CMK (cell line): ENCODE data around the gene KRTAP29-1.
"Not testable (repeated sequence)": the region's sequence is repeated elsewhere in the genome, so short reads cannot be mapped to it uniquely, and the experiment has no call there.

ENCODE experiments used
- DNase-seq: peaks from one replicate; pipeline ENCODE4 v3.0.0-alpha.2; 2010; ENCODE audit warnings: low read depth

Gene KRTAP29-1

GRCh38 chr17:41298458-41299135 lies 4.1 kb downstream of the KRTAP29-1 start:
- no peak for DNase-seq

- DNase-seq, result no peak
These were observed 5.8 kb downstream of the KRTAP29-1 start for GRCh38 chr17:41296846-41297245.

GRCh38 chr17:41294016-41294415 lies 8.6 kb downstream of the KRTAP29-1 start:
- no peak for DNase-seq

- DNase-seq, result no peak
These were observed 15.6 kb downstream of the KRTAP29-1 start for GRCh38 chr17:41287050-41287449.

- DNase-seq, result no peak
These were observed 18.1 kb downstream of the KRTAP29-1 start for GRCh38 chr17:41284546-41284945.

- DNase-seq, result no peak
These were observed 18.6 kb downstream of the KRTAP29-1 start for GRCh38 chr17:41284043-41284442.

GRCh38 chr17:41278176-41278955 lies 24.3 kb downstream of the KRTAP29-1 start:
- no peak for DNase-seq

- DNase-seq, result not testable (repeated sequence)
These were observed 26.9 kb downstream of the KRTAP29-1 start, which contains the start of gene KRTAP9-7 for GRCh38 chr17:41275648-41276190. Gene KRTAP9-7, plus strand, starts transcription at chr17:41275698. Its CDS starts 0 bp downstream, at chr17:41275698.

- no peak for DNase-seq
These were observed 30.8 kb downstream of the KRTAP29-1 start for GRCh38 chr17:41271858-41272257.

- DNase-seq, result not testable (repeated sequence)
These were observed 31.3 kb downstream of the KRTAP29-1 start for GRCh38 chr17:41271323-41271722.

GRCh38 chr17:41267711-41268110 lies 34.9 kb downstream of the KRTAP29-1 start:
- no peak for DNase-seq

- DNase-seq, result no peak
These were observed 37.6 kb downstream of the KRTAP29-1 start, which contains the start of gene KRTAP9-6 for GRCh38 chr17:41265078-41265477. Gene KRTAP9-6, plus strand, starts transcription at chr17:41265378. Its CDS starts 0 bp downstream, at chr17:41265378.

- no peak for DNase-seq
These were observed 38.1 kb downstream of the KRTAP29-1 start for GRCh38 chr17:41264599-41264998.

GRCh38 chr17:41263212-41263611 lies 39.4 kb downstream of the KRTAP29-1 start:
- no peak for DNase-seq

- no peak for DNase-seq
These were observed 44.2 kb downstream of the KRTAP29-1 start for GRCh38 chr17:41258406-41258805.

- no peak for DNase-seq
These were observed 46.4 kb downstream of the KRTAP29-1 start for GRCh38 chr17:41256291-41256685.

- DNase-seq, result not testable (repeated sequence)
These were observed 47.0 kb downstream of the KRTAP29-1 start, which contains the start of gene KRTAP9-9 for GRCh38 chr17:41255381-41256290. Gene KRTAP9-9, plus strand, starts transcription at chr17:41255384.

- no peak for DNase-seq
These were observed 47.8 kb downstream of the KRTAP29-1 start for GRCh38 chr17:41254861-41255260.
